Measurements from ENCODE around the gene C14orf119. TPM values are rescaled to one million over a fixed set of nuclear protein-coding genes. Genes with fewer than 3 reads are reported as not detected.

The C14orf119 gene, protein sequence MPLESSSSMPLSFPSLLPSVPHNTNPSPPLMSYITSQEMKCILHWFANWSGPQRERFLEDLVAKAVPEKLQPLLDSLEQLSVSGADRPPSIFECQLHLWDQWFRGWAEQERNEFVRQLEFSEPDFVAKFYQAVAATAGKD
- total RNA-seq (10 to 100 TPM; 49.7 to 54.0 TPM), polyA plus RNA-seq (100 to 1,000 TPM in 1 of 2 donors, 10 to 100 TPM in 1; 80.1 to 147 TPM)

DNA sequence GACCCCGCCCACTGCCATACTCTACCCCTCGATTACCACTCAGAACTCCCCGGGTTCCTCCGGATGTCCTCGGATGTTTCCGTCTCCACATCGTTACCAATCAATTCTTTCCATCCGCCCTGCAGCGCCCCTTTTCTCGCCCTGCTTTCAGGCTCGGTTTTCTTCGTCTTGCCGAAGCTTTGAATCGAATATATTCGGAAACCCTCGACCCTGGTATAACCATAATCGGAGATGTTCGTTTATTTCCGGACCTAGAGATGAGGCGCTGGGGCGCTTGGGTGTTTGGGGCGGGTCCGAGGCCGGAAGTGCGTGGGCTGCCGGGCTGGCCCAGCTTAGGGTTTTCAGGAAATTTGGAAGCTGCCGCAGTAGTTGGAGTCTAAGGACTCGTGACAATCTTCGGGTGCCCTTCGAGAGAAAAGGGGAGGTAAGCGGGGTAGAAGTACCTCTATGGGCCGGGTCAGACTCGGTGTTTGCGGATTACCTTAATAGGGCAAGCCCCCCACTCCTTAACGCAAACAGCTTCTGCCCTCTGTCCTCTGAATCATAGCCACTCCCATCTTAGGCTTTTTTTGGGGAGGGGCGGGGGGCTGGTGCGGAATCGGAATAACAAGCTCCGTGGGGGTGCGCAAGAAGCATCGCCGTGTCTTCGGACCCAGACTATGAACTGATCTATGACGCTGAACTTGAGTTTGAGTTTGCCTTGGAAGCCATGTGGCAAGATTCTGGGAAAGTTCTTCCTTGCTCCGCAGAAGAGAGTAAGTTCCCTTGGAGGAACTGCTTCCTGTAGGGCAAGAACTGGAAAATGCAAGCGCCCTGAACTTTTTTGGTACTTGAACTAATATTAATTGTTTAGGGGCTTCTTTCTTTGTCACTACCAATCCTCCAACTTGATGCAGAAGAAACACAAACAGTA, at the start of gene C14orf119:
Gene C14orf119, plus strand, starts transcription at position 310 of the 913 bp plus-strand sequence. CDS start 2,154 bp downstream, outside the sequence.
- no peaks in the 10 kb centered on the region for H3K27me3 Mint-ChIP-seq
- peaks cover 45% of the 10 kb centered on the region for H3K4me1 ChIP-seq (ENCODE audit: insufficient read depth, low read length)
- ChIA-PET POLR2A (ENCODE audit: partially characterized antibody) (interaction anchor here (0.6 to 5.2 kb wide), 38 partner anchors 9 to 1051 kb away, joined by 3 to 67 read pairs (median 5); partner anchors contain the start of genes AJUBA, CDH24, CEBPE and DAD1), CTCF (ENCODE audit: partially characterized antibody) (interaction anchor here (0.6 to 3.6 kb wide), 21 partner anchors 11 to 1243 kb away, joined by 3 to 42 read pairs (median 5); partner anchors contain the start of gene PRMT5)
- peak; percentile 99 to 100 (median 100) for DNase-seq
- H3K27me3 ChIP-seq (ENCODE audit: insufficient read depth, low read length): no peaks in the 10 kb centered on the region
- H3K36me3 ChIP-seq (ENCODE audit: insufficient read depth, low read length): peaks cover 37% of the 10 kb centered on the region
- H3K9me3 ChIP-seq (ENCODE audit: control insufficient read depth in 1 of 2, low read length in 2 of 2): no peaks in the 10 kb centered on the region
- peak within 1 kb of the TSS; percentile 94 for H3K27ac ChIP-seq (ENCODE audit: low read depth, low read length)
- no peak within 1 kb of the TSS for H3K4me3 Mint-ChIP-seq
- no peak within 1 kb of the TSS for H3K27ac Mint-ChIP-seq
- H3K9me3 Mint-ChIP-seq: no peaks in the 10 kb centered on the region
- H3K36me3 Mint-ChIP-seq: peaks cover 29 to 42% of the 10 kb centered on the region in 2 donors
- H3K4me3 ChIP-seq (ENCODE audit: low read length in 2 of 2): peak within 1 kb of the TSS; percentile 90 to 91
- peaks cover 17 to 31% (median 24%) of the 10 kb centered on the region in 4 donors for H3K4me1 Mint-ChIP-seq
- intact Hi-C loops (cut with micrococcal nuclease): loop anchor here (1.0 to 10.0 kb wide), 9 partner anchors 26 to 506 kb away; partner anchors contain the start of genes DAD1, HOMEZ, LRP10 and NGDN

GRCh38 chr14:23047034-23047634, 48.2 kb upstream of the C14orf119 start:
- Mint-ChIP-seq H3K4me1 (no peaks in the 10 kb centered on the region), H3K27me3 (no peaks in the 10 kb centered on the region), H3K27ac (no peak overlapping the region), H3K4me3 (no peak overlapping the region), H3K36me3 (no peaks in the 10 kb centered on the region), H3K9me3 (no peaks in the 10 kb centered on the region)
- Histone ChIP-seq H3K9me3 (ENCODE audit: control insufficient read depth in 1 of 2, low read length in 2 of 2) (no peaks in the 10 kb centered on the region), H3K27me3 (ENCODE audit: insufficient read depth, low read length) (no peaks in the 10 kb centered on the region), H3K27ac (ENCODE audit: low read depth, low read length) (no peak overlapping the region), H3K4me1 (ENCODE audit: insufficient read depth, low read length) (no peaks in the 10 kb centered on the region), H3K36me3 (ENCODE audit: insufficient read depth, low read length) (no peaks in the 10 kb centered on the region), H3K4me3 (ENCODE audit: low read length in 2 of 2) (no peak overlapping the region)
- ChIA-PET CTCF (ENCODE audit: partially characterized antibody) (interaction anchor here (1.2 kb wide), 1 partner anchor 61 kb away, joined by 4 read pairs; no protein-coding TSS in a partner anchor), POLR2A (ENCODE audit: partially characterized antibody) (no interaction called here)
- intact Hi-C loops (cut with micrococcal nuclease): no loop called here
- no peak for DNase-seq

DNA sequence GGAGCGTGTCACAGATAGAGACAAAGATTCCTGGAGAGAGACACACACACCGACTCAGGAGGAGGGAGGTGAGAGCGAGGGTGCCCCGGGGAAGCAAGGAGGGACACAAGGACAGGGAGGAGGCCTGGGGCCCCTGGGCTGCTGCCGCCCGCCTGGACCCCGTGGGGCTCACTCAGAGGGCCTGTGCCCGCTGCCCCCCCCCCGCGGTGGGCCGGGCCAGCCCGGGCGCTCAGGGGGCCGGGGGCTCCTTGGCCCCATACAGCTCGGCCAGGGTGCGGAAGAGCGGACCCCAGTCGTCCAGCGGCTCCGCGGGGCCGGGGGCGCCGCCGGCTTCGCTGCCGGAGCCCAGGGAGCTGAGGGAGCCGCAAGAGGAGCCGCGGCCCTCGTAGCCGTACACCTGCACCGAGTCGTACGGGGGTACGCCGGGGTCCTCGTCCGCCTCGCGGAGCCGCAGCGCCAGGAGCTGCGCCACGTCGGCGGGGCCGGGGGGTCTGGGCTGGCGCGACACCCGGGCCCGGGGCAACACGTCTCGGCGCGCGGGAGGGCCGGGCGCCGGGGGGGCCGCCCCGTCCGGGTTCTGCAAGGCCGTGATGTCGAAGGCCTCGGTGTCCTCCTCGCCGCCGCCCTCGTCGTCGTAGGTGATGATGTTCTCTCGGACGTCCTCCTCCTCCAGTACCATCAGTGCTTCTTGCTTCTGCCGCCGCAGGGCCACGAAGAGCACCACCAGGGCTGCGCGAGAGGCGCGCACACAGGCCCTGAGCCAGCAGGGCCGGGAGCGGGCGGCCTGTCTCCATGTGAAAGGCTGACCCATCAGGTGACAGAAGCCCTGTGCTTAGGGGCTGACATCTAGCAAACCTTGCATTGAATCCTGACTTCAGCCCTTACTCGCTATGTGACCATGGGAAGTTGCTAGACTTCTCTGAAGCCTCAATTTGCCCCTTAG, 47.3 kb upstream of the C14orf119 start:
- Histone ChIP-seq H3K27me3 (ENCODE audit: insufficient read depth, low read length) (no peaks in the 10 kb centered on the region), H3K9me3 (ENCODE audit: control insufficient read depth in 1 of 2, low read length in 2 of 2) (no peaks in the 10 kb centered on the region), H3K27ac (ENCODE audit: low read depth, low read length) (no peak overlapping the region), H3K4me3 (ENCODE audit: low read length in 2 of 2) (no peak overlapping the region), H3K4me1 (ENCODE audit: insufficient read depth, low read length) (no peaks in the 10 kb centered on the region), H3K36me3 (ENCODE audit: insufficient read depth, low read length) (no peaks in the 10 kb centered on the region)
- no peaks in the 10 kb centered on the region for H3K9me3 Mint-ChIP-seq
- H3K4me3 Mint-ChIP-seq: no peak overlapping the region
- intact Hi-C loops (cut with micrococcal nuclease): no loop called here
- POLR2A ChIA-PET (ENCODE audit: partially characterized antibody): no interaction called here
- no peaks in the 10 kb centered on the region for H3K36me3 Mint-ChIP-seq
- H3K27ac Mint-ChIP-seq: no peak overlapping the region
- H3K4me1 Mint-ChIP-seq: no peaks in the 10 kb centered on the region
- DNase-seq: no peak
- CTCF ChIA-PET (ENCODE audit: partially characterized antibody): interaction anchor here (1.3 to 1.6 kb wide), 2 partner anchors 20 to 61 kb away, joined by 4 read pairs; no protein-coding TSS in a partner anchor
- no peaks in the 10 kb centered on the region for H3K27me3 Mint-ChIP-seq

DNA sequence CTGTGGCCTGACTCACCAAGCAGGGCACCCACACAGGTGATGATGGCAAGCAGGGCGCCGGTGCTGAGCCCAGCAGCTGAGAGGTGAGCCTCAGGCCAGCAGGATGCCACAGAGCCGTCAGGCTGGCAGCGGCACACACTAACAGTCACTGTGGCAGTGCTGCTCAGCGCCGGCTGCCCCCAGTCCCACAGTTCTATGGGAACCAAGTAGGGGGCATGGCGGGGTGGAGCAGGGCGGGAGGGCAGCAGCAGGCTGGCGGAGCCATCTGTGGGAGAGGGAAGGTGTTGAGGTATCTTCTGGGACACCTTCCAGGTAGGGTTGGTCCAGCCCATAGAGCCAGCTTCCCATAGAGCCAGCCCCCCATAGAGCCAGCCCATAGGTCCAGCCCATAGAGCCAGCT, 46.3 kb upstream of the C14orf119 start:
- Histone ChIP-seq H3K27ac (ENCODE audit: low read depth, low read length) (no peak overlapping the region), H3K4me1 (ENCODE audit: insufficient read depth, low read length) (no peaks in the 10 kb centered on the region), H3K36me3 (ENCODE audit: insufficient read depth, low read length) (no peaks in the 10 kb centered on the region), H3K27me3 (ENCODE audit: insufficient read depth, low read length) (no peaks in the 10 kb centered on the region), H3K4me3 (ENCODE audit: low read length in 2 of 2) (no peak overlapping the region), H3K9me3 (ENCODE audit: control insufficient read depth in 1 of 2, low read length in 2 of 2) (no peaks in the 10 kb centered on the region)
- Mint-ChIP-seq H3K9me3 (no peaks in the 10 kb centered on the region), H3K27ac (no peak overlapping the region), H3K4me3 (no peak overlapping the region), H3K36me3 (no peaks in the 10 kb centered on the region), H3K27me3 (no peaks in the 10 kb centered on the region), H3K4me1 (no peaks in the 10 kb centered on the region)
- intact Hi-C loops (cut with micrococcal nuclease): no loop called here
- CTCF ChIA-PET (ENCODE audit: partially characterized antibody): interaction anchor here (1.3 to 1.6 kb wide), 2 partner anchors 19 to 62 kb away, joined by 4 read pairs; no protein-coding TSS in a partner anchor
- DNase-seq: no peak
- POLR2A ChIA-PET (ENCODE audit: partially characterized antibody): no interaction called here

DNA sequence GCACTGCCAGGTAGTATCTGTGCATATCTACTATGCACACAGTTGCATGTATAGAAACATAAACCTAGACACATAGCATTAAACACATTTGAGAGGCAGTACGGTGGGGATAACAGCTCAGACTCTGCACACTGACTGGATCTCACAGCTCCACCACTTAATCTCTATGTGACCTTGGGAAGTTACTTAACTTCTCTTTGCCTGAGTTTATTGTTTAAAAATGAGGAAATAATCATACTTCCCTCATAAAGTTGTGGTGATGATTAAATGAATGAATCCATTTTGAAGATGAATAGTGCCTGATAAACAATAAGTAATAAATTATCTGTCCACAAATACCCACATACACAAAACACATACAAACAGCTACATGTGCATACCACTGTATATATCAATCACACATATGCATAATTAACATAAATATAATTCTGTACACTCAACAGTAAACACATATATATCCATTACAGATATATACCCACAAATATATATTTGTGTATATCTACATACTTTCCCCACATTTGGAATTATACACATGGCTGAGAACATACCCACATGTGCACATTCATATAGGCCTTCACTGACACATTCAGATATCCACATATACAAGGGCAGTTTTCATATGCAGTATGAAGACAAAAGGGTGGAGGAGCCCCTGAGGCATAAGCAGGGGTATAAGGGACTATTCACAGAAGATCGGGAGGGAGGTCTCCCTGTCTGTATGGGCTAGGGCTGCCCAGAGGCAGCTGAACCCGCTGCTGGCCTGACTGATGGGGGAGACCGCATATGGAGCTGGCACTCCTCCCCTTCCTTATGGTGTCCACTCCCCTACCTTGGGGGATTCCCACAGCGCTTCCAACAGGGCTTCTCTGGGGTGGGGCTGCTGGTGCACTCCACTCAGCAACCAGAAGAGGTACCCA, 43.9 kb upstream of the C14orf119 start:
- Mint-ChIP-seq H3K4me3 (no peak overlapping the region), H3K27ac (no peak overlapping the region), H3K27me3 (peaks cover 0 to 1% of the 10 kb centered on the region in 2 donors), H3K9me3 (no peaks in the 10 kb centered on the region), H3K4me1 (peaks cover 4 to 7% (median 6%) of the 10 kb centered on the region in 4 donors), H3K36me3 (peaks cover 0 to 3% of the 10 kb centered on the region in 2 donors)
- Histone ChIP-seq H3K27ac (ENCODE audit: low read depth, low read length) (no peak overlapping the region), H3K27me3 (ENCODE audit: insufficient read depth, low read length) (no peaks in the 10 kb centered on the region), H3K4me1 (ENCODE audit: insufficient read depth, low read length) (peaks cover 4% of the 10 kb centered on the region), H3K4me3 (ENCODE audit: low read length in 2 of 2) (no peak overlapping the region), H3K9me3 (ENCODE audit: control insufficient read depth in 1 of 2, low read length in 2 of 2) (no peaks in the 10 kb centered on the region), H3K36me3 (ENCODE audit: insufficient read depth, low read length) (no peaks in the 10 kb centered on the region)
- DNase-seq: no peak
- ChIA-PET CTCF (ENCODE audit: partially characterized antibody) (interaction anchor here (1.1 to 19.0 kb wide), 3 partner anchors 17 to 71 kb away, joined by 3 to 1070 read pairs (median 4); partner anchors contain the start of gene AJUBA), POLR2A (ENCODE audit: partially characterized antibody) (interaction anchor here (1.1 kb wide), 1 partner anchor 44 kb away, joined by 3 read pairs; no protein-coding TSS in a partner anchor)
- intact Hi-C loops (cut with micrococcal nuclease): no loop called here

Data from CD4-positive, alpha-beta memory T cell (primary cell).